GM19468 (cell line): ENCODE measurements around the gene CHCHD6.

Experiments
- ATAC-seq: cut with Tn5 transposase; IDR thresholded peaks from one replicate; pipeline ENCODE4 v1.9.1; 2021; ENCODE audit warnings: mild to moderate bottlenecking, moderate library complexity, moderate number of reproducible peaks; ENCODE audit not compliant: unreplicated experiment; ENCODE audit errors: extremely low read depth

CHCHD6 gene

DNA sequence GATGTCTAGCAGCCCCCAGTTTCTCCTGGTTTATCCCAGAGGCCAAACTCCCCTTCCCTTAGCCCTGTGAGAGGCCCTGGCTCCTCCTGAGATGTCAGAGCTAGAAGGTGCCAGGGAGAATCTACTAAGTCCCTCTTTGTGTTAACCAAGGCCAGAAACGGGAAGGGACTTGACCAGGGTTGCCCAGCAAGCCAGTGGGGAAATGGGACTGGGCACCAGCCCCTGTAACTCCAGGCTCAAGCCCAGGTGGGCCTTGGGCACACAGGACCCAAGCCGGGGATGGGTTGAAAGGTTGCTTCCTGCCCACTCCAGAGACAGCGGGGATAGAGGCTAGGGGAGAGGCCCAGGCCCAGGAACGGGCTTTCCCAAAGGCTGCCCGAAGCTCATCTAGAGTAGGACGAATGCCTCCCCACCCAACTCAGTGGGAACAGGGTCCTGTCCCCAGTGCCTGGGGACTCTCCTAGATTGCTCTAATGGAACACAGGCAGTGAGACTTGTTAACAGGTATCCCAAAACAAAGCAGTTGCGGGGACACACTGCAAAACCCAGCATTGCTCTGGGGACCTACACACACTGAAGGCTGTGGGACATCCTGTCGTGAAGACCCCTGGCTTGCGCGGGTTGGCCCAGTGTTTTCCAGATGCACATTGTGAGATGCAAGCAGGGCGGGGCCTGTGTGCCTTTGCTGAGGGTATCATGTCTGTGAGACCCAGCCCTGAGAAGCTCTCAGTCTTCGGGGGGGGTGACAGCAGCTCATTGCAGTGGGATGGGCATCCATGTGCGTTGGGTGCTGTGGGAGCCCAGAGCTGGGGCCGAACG, 36.2 kb upstream of the CHCHD6 start:
- no peak for ATAC-seq

DNA sequence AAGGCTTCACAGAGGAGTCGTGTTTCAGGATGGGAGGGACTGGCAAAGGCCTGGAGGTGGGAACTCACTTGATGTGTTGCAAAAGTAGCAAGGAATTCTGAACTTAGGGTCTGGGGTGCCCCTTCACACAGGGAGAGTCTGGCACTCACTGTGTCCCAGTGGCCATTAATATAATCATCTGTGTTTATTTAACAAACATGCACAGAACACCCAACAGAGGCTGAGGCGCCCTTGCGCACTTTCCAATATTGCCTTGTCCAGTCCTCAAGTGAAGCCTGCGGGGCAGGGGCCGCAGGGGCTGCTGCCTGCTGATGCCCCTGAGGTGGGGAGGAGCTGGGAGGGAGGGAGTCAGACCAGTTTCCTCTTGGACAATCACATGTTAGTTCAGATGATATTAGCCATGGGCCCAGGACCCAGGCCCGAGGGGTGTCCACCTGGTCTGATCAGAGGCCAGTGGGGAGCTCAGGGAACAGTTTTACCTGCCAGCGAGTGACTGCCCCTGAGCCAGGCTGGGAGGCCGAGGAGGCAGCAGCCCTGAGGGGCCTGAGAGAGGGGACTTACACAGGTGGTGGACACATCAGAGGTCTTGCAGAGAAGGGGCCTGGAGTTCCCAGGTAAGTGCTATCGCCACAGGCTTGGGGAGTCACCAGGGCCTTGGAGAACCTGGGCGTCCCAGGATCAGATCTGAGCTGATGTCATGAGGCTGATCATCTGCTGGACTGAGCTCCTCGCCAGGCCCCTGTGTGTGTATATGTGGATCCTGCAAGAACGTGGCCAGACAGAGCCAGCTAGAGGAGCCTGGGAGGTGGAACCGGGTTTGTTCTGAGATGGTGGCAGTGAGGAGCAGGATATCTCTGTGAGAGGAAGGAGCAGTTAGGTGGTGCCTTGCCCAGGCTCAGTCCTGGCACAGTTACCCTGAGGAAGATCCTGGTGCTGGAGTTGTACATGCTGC, 35.3 kb upstream of the CHCHD6 start:
- no peak for ATAC-seq

DNA sequence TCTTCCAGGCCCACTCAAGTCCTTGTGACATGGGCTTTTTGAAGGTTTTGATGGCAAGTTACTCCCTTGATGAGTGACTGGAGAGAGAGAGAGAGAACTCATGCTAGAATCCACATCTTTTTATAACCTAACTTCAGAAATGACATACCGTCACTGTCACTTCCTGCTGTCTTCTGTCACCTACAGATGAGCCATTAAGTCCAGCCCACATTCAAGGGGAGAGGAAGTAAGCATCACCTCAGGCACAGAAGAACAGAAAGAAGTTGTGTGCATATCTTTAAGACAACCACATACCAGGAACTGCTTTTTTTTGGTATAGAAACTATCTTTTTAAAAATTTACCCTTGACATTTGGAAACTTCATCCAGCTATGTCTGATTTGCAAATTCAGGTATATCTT, 32.5 kb upstream of the CHCHD6 start:
- no peak for ATAC-seq

DNA sequence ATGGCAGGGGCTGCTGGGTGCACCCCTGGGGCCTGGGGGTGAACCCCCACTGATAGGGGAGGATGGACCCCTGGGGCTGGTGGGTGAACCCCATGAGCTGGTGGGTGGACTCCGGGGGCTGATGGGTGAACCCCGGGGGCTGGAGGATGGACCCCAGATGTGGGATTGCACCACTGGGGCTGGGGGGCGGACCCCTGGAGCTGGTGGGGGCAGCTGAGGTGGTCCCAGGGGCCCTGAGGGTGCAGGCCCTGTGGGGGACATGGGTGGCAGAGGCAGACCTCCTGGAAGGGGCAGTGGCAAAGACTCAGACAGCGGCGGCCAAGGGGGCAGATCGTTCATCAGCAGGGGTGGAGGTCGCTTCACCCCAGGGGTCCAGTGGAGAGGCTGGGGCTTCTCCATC, 31.7 kb upstream of the CHCHD6 start:
- ATAC-seq, result no peak

DNA sequence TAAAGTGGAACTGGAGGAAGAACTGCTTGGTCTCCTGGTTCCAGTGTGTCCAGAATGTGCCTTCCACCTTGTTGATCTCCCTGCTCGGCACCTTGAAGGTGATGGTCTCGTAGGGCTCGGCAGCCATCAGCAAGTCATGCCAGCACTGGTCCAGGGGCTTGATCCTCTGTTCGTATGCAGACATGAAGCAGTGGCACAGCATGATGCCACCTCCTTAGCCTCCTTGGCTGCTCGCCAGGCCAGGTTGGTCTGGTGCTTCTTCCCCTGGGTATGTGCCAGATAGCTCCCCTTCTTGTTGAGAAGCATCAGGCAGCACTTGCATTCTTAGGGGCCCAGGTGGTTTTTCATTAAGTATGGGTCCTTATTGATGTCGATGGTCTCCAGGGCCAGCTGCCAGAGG, 31.3 kb upstream of the CHCHD6 start:
- ATAC-seq, result no peak

DNA sequence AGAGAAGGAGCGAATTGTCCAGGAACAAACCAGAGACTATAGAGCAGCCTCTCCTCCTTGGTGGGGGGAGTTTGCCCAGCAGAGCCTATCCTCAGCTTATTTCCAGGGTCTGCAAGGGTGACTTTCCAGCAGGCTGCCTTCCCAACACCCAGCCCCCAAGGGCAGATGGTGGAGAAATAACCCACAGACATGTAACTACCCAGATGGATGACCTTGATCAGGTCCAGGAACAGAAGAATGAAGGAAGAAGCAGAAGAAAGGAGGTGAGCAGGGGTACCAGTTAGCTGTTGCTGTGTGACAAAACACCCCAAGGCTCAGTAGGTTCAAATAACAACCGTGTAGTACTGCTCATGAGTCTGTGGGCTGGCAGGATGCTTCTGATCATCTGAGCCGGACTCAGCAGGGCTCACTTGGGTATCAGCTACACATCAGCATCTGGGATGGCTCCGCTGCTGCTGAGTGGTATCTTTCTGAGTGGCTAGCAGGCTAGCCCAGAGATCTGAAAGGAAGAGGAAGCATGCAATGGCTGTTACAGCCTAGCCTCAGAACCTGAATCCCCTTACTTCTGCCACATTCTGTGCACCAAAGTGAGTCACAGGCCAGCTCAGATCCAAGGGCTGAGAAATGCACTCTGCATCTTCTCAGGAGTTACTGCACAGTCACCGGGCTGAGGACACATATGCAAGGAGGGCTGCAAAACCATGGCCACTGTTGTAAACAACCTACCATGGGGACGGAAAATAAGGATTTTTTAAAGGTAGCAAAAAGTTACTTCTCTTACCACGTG, 26.9 kb upstream of the CHCHD6 start:
- ATAC-seq, result no peak

DNA sequence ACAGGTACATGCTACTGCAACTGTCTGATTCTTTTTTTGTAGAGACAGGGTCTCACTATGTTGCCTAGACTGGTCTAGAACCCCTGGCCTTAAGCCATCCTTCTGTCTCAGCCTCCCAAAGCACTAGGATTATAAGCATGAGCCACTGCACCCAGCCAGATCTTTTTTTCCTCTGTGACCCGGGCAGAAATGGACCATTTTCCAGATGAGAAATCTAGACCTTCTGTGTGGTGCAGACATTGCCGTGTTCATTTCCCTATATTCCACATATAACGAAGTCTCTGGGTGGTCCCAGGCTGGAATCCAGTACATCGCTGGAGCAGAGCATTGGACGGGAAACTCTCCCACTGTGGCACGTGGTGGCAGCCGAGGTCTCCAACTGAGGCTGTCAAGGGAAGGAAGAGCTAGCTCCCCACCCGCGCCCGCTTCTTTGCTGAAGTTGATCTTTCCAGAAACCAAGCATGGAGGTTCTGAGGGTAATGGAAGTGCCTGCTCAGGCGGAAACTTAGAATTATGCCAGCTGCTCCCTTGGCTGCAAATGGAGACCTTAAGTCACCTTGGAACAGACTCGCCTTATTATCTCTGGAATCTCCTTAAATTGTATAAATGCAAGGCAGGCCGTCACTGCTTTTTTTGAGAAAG, 26.1 kb upstream of the CHCHD6 start:
- ATAC-seq, result no peak

DNA sequence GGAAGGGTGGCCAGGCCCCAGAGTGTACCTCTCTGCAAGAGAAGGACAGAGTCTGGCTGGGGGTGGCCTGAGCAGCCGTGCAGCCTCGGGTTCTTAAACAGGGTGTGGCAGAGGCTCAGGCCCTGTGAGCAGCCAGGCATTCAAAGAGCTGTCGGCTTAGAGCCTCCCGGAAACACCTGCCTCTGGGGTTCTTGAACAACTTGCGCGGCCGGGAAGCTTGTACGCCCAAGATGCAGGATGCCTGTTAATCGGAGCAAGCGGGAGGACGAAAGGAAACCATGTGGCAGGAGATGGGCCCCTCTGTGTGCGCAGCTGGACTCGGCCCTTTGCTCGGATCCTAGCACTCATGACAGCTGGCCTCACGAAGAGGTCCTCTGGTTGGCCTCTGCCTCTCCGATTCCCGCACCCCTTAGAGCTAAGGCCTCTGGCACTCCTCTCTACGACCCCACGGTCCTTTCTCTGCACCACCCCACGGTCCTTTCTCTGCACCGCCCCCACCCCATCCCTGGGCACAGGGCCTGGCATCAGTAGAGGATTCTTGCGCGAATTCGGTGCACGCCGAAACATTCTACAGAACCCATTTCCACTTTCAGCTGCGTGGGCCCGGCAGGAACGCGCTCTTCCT, 25.2 kb upstream of the CHCHD6 start:
- ATAC-seq, result no peak

DNA sequence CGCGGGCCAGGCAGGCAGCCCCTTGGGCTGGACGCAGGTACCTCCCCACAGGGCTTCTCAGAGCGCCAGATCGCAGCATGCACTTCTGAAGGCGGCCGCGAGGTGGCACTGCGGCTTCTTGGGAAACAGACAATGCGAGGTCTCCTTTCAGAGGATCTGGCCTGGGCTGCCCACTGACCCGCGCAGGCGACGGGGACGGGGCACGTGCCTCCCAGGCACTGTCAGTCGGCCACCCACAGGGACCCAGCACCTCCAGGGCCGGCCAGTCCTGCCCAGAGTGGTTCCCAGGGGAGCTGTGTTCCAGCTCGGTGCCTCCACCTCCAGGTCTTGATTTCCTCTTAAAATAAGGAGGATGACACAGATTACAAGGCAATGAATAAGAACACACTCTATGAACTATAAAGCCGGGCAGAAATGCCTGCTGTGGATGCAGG, 24.7 kb upstream of the CHCHD6 start:
- ATAC-seq, result no peak

DNA sequence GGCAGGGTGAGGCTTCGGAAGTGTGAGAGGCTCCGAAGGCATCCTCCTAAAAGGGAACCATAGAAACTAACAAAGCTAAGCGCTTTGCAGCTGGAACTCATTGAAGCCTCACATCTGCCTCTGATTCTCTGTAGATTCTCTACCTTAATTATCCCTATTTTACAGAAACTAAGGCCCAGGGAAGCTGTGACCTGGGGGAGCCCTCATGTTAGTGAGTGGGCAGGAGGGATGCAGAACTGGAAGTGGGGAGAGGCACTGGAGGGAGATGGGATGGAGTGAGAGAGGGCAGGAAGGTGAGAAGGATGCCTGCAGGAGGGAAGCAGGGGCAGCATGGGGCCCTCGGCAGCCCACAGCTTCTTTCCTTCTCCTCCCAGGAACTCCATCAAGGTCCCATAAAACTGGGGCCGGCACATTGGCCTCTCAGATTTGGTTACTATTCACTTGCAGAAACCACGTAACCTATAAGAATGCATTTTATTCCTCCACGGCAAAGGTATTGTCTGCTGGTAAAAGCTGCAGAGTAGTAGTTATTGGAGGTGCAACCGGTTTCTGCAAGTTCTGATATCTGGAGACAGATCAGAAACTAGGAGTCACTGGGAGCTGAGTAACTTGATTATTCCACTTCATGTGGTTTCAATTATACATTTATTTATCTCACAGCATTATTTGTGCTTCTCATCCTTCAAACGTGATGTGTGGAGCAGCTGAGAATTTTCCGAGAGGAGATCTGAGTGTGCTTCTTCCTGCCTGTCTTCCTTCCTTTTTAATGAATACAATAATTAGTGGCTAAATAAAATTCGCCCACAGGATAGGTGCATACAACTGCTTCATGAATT, 24.0 kb upstream of the CHCHD6 start:
- ATAC-seq, result no peak

DNA sequence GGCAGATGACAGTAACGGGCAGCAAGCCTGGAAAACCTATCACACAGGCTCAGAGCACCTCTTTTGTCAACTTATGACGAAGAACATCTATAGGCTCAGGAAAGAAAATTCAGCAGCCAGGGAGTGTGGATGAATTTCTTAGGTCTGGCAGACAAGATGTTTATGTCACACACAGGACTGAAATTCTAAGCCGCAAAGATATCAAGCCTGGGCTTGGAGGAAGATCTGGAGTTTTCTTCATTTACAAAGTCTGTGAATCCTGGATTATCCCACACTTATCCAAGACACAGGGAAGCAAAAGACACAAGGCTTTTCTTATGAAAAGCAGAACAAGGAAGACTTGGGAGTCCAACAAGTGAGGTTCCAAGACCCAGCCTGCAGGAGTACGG, 23.4 kb upstream of the CHCHD6 start:
- ATAC-seq, result no peak

DNA sequence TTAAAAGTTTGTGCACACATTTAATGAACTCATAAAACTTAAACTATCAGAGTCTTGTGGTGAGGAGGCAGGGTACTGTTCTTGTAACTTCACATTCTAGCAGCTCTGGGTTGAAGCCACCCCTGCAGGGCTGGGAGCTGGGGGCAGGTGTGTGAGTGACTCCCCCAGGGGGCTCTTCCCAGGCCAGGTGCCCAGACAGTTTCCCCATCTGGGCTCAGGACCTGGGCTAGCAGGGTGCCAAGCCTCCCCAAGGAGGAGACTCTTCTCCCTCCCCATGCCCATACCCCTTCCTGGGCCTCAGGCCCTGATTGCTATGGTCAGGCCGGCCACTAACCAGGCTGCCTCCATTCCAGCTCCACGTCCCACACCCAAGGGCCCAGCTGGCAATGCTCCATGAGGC, 22.0 kb upstream of the CHCHD6 start:
- no peak for ATAC-seq

DNA sequence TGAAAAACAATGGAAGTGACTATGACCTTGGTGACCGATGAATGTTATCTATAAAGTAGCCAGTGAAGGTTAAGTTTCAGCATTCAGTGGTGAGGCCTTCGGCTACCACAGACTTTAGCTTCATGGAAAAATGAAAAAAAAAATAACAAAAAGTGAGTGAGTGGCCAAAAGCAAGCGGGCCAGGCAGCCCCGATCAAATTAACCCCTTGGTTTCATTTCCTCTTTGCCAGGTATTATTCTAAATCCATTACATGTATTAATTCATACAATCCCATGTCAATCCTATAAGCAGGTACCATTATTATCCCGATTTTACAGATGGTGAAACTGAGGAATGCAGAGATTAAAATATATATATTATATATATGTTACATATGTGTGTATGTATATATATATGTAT, 21.0 kb upstream of the CHCHD6 start:
- ATAC-seq, result no peak

DNA sequence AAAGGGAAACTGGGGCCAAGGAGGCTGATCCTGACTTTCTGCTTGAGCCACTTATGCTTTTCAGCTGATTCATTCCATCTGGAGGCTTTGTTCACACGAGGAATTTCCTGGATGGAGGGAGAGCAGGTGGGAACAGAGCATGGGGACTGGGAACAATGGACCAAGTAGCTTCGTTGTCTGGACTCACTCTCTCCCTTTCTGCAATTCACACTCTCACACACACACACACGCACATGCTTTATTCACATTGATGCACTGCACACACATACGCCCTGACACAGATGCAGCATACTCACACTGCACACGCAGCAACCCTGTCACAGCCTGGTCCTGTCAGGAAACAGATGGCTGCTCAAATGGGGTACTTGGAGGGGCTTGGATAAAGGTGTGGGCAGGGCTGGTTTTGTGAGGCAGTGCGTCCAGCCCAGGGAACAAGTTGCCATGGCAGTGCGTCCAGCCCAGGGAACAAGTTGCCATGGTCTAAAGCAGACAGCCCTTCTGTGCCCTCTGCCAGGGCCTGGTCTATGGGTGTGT, 19.8 kb upstream of the CHCHD6 start:
- ATAC-seq, result no peak

DNA sequence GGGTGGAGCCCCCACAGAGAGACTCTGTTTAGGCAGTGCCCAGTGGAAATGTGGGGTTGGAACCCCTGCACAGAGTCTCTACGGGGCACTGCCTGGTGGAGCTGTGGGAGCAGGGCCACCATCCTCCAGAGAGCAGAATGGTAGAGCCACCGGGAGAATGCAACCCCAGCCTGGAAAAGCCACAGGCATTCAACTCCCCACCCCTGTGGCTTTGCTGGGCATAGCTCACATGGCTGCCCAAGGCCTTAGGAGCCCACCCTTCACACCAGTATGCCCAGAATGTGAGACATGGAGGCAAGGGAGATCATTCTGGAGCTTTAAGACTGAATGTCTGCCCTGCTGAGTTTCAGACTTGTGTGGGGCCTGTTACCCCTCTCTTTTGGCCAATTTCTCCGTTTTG, 19.0 kb upstream of the CHCHD6 start:
- no peak for ATAC-seq

DNA sequence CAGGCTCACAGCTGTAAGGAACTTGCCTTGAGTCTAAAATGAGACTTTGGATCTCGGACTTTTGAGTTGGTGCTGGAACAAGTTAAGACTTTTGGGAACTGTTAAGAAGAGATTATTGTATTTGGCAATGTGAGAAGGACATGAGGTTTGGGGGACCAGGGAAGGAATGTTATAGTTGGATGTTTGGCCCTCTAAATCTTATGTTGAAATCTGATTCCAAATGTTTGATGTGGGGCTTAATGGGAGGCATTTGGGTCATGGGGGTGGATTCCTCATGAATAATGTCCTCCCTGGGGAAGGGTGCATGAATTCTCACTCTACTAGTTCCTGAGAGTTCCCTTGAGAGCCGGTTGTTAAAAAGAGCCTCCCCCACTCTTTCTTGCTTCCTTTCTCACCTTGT, 18.5 kb upstream of the CHCHD6 start:
- no peak for ATAC-seq

DNA sequence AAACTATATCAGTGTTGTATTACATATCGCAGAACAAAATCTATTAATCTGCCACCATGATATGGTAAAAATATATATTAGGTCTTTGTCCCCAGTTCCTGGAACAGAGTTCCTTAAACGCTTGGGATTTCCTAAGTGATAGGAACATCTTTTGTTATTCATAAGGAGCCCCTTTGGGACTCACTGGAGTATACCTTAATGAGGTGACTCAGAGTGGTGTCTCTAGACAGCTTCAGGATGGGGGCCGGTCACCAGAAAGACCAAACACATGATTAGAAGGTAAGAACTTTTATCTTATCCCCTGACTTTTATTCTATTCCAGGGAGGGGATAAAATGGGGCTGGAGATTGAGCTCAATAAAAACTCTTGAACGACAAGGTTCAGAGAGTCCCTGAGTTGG, 12.3 kb upstream of the CHCHD6 start:
- ATAC-seq, result no peak

DNA sequence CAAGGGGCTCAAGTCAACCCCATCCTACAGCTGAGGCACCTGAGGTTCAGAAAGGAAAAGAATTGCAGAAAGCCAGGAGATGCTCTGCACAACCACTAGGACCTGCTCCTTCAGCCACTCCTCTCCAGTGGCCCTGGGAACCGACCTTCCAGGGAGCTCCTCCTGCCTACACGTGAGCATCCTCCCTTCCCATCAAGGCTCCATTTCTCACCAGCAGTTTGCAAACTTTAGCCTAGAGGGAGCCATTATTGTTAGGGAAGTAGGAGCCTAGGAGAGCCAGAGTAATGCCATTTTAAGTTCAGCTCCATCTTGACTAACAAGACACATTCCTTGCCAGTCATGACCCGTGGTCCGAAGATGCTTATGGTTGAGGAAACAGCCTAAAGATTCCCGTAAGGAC, 11.2 kb upstream of the CHCHD6 start:
- no peak for ATAC-seq

DNA sequence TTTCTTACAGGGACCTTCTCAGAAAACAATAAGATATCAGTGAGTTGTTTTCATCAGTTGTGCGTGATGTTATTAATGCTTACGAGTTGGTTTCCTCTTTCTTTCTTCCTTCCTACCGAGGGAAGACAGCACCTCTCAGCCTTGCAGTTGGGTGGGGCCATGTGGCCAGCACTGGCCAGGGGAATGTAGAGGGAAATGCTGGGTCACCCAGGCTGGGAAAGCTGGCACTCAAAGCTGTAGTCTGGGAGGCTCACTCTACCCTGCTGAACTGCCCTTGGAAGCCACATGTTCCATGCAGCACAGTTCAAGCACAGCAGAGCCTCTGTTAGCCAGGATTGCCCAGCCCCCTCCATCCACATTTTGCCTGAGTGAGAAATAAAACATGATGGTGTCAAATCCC, 10.1 kb upstream of the CHCHD6 start:
- no peak for ATAC-seq
